GM18867 (cell line): Measurements from ENCODE around the gene STOML1.

Source experiments
- ATAC-seq: cut with Tn5 transposase; IDR thresholded peaks from one replicate; pipeline ENCODE4 v1.9.1; 2021; ENCODE audit warnings: mild to moderate bottlenecking, moderate library complexity; ENCODE audit not compliant: unreplicated experiment

Gene STOML1

GRCh38 chr15:73932381-73933191 lies 59.5 kb downstream of the STOML1 start:
- no peak for ATAC-seq

GRCh38 chr15:73931441-73931840 lies 60.7 kb downstream of the STOML1 start:
- ATAC-seq = no peak

- ATAC-seq = no peak
Observed at GRCh38 chr15:73930790-73931281, 61.3 kb downstream of the STOML1 start.

GRCh38 chr15:73930371-73930770 lies 61.7 kb downstream of the STOML1 start:
- ATAC-seq = no peak

GRCh38 chr15:73928971-73929627 lies 63.0 kb downstream of the STOML1 start:
- no peak for ATAC-seq
